ENCODE data around the gene PARD3. TPM values are rescaled to one million over a fixed set of nuclear protein-coding genes. Genes with fewer than 3 reads are reported as not detected.

PARD3 gene
- total RNA-seq, 4 donors from 2014 or later, result 42.6 to 63.6 (median 55.2) TPM

GRCh38 chr10:34241226-34242000 is 573.7 kb downstream of the PARD3 start:
- Histone ChIP-seq H3K4me3 (no peak overlapping the region), H3K27ac (no peak overlapping the region), H3K4me1 (peaks cover 0 to 12% (median 0%) of the 10 kb centered on the region in 4 donors), H3K9me3 (no peaks in the 10 kb centered on the region), H3K36me3 (no peaks in the 10 kb centered on the region), H3K27me3 (no peaks in the 10 kb centered on the region)
- no peak for TF ChIP-seq POLR2A (IDR thresholded peaks at IDR 0.05)
- 91 to 93% methylated on average over 10 of the region's 10 CpGs for WGBS, 2 donors
- DNase-seq (ENCODE audit: low spot score in 2 of 2), result no peak

GRCh38 chr10:34240039-34240438 is 575.1 kb downstream of the PARD3 start:
- Histone ChIP-seq H3K4me3 (no peak overlapping the region), H3K9me3 (no peaks in the 10 kb centered on the region), H3K27me3 (no peaks in the 10 kb centered on the region), H3K4me1 (peaks cover 0 to 12% (median 0%) of the 10 kb centered on the region in 4 donors), H3K36me3 (no peaks in the 10 kb centered on the region), H3K27ac (no peak overlapping the region)
- TF ChIP-seq EP300 (IDR thresholded peaks at IDR 0.05) (no peak), POLR2A (IDR thresholded peaks at IDR 0.05) (no peak), CTCF (IDR thresholded peaks at IDR 0.05) (no peak)
- 76 to 86% methylated on average over 7 of the region's 7 CpGs for WGBS, 2 donors
- no peak for DNase-seq (ENCODE audit: low spot score in 2 of 2)

- Histone ChIP-seq H3K27ac (no peak overlapping the region), H3K27me3 (no peaks in the 10 kb centered on the region), H3K9me3 (no peaks in the 10 kb centered on the region), H3K36me3 (no peaks in the 10 kb centered on the region), H3K4me3 (no peak overlapping the region), H3K4me1 (peaks cover 0 to 12% (median 0%) of the 10 kb centered on the region in 4 donors)
- 78 to 80% methylated on average over 1 of the region's 1 CpG for WGBS, 2 donors
- DNase-seq (ENCODE audit: low spot score in 2 of 2), result no peak
- TF ChIP-seq EP300 (IDR thresholded peaks at IDR 0.05), result no peak
- TF ChIP-seq POLR2A (IDR thresholded peaks at IDR 0.05), result no peak
- no peak for TF ChIP-seq CTCF (IDR thresholded peaks at IDR 0.05)
These were observed 577.1 kb downstream of the PARD3 start for GRCh38 chr10:34237898-34238455.

- Histone ChIP-seq H3K9me3 (no peaks in the 10 kb centered on the region), H3K27ac (no peak overlapping the region), H3K36me3 (no peaks in the 10 kb centered on the region), H3K4me3 (no peak overlapping the region), H3K27me3 (no peaks in the 10 kb centered on the region), H3K4me1 (peaks cover 0 to 12% (median 2%) of the 10 kb centered on the region in 4 donors)
- 56 to 69% methylated on average over 4 of the region's 4 CpGs for WGBS, 2 donors
- DNase-seq (ENCODE audit: low spot score in 2 of 2), result no peak
- TF ChIP-seq POLR2A (IDR thresholded peaks at IDR 0.05) (no peak), EP300 (IDR thresholded peaks at IDR 0.05) (no peak), CTCF (IDR thresholded peaks at IDR 0.05) (no peak)
These were observed 578.2 kb downstream of the PARD3 start for GRCh38 chr10:34236931-34237330.

GRCh38 chr10:34235164-34235832 is 579.8 kb downstream of the PARD3 start:
- Histone ChIP-seq H3K27me3 (no peaks in the 10 kb centered on the region), H3K36me3 (no peaks in the 10 kb centered on the region), H3K4me1 (peaks cover 0 to 12% (median 3%) of the 10 kb centered on the region in 4 donors), H3K27ac (no peak overlapping the region), H3K9me3 (no peaks in the 10 kb centered on the region), H3K4me3 (no peak overlapping the region)
- WGBS, 2 donors, result 72 to 78% methylated on average over 7 of the region's 7 CpGs
- no peak for DNase-seq (ENCODE audit: low spot score in 2 of 2)
- no peak for TF ChIP-seq EP300 (IDR thresholded peaks at IDR 0.05)
- TF ChIP-seq POLR2A (IDR thresholded peaks at IDR 0.05), result no peak
- TF ChIP-seq CTCF (IDR thresholded peaks at IDR 0.05), result no peak
